ENCODE data around the gene HOXA1.

HOXA1 gene

DNA sequence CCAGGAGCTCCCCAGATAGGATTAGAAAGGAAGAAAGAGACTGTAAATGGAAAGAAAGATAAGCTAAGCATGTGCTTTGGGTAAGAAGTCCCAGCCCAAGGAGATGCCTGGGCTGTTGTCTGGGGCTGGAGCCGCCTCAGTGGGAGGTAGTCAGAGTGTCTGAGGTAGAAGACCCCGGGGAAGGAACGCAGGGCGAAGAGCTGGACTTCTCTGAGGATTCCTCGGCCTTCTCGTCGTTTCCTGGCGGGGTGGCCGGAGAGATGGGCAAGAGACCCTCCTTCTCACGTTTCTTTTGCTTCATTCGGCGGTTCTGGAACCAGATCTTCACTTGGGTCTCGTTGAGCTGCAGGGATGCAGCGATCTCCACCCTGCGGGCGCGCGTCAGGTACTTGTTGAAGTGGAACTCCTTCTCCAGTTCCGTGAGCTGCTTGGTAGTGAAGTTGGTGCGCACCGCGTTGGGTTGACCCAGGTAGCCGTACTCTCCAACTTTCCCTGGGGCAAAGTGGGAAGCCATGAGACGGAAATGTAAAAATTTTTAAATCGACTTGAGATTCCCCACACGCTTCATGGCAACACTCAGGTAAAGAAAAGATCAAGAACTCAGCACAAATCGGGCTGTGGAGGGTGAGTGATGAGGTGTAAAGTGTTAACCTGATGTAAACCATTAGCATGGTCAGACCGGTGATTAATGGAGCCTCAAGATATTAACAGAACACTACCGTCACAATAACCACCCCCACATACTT is 1.3 kb downstream of the HOXA1 start:
- H3K9me3 Mint-ChIP-seq: no peaks in the 10 kb centered on the region
- H3K27me3 Mint-ChIP-seq: peaks cover 72% of the 10 kb centered on the region
- H3K4me1 Mint-ChIP-seq: peaks cover 32% of the 10 kb centered on the region
- ATAC-seq (replicated peaks; ENCODE audit: extremely low read depth, poor library complexity, severe bottlenecking) (no peak), DNase-seq (ENCODE audit: low spot score in 2 of 2) (no peak)
- peak overlapping the region; percentile 85 for H3K4me3 Mint-ChIP-seq
- peaks cover 11% of the 10 kb centered on the region for H3K36me3 Mint-ChIP-seq (ENCODE audit: insufficient read depth)
- H3K27ac Mint-ChIP-seq (ENCODE audit: low read depth): peak overlapping the region; percentile 24

DNA sequence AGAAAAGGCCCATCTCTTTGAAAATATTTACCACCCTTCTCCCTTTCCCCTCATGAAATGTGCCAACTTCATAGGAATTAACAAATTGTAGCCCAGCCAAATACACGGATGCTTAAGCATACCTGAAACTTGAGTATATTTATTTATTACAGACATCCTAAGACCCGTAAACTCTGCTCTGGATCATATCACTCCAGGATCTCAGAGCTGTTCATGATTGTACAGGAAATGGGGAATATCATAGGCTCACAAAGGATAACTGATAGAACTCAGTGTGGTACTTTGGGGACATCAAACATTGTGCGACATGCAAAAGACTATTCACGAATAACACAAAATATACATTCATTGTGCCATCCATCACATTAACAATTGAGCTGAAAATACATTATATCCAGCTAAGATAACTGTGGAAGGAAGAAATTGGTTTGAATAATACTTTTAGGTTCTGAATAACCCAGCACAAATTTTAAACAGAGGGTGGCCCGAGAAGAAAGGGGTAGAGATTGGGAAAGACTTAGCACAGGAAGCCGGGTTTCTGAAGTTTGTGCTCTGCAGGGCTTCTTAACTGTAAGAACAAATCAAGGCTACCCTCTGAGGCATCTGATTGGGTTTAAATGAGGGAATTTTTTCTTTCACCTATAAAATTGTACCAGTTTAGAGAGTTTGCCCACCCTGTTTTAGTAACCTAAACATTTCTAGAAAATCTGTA is 2.5 kb downstream of the HOXA1 start:
- Mint-ChIP-seq H3K9me3 (no peaks in the 10 kb centered on the region), H3K4me3 (no peak overlapping the region), H3K4me1 (peaks cover 32% of the 10 kb centered on the region), H3K27ac (ENCODE audit: low read depth) (no peak overlapping the region), H3K36me3 (ENCODE audit: insufficient read depth) (peaks cover 9% of the 10 kb centered on the region), H3K27me3 (peaks cover 73% of the 10 kb centered on the region)
- no peak for DNase-seq (ENCODE audit: low spot score in 2 of 2)
- no peak for ATAC-seq (replicated peaks; ENCODE audit: extremely low read depth, poor library complexity, severe bottlenecking)

DNA sequence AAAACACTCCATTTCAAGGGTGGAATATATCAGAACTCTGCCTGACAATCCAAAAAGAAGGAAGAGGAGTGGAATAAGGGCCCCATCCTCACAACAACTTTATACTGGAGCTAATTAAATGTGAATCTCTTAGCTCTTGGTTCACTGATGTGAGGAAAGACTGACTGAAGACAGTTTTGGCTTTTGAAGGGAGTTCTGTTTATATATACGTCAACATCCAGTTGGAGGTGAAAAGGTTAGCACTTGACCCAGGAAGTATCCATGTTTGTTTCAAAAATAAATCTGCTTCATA is 3.0 kb downstream of the HOXA1 start:
- H3K36me3 Mint-ChIP-seq (ENCODE audit: insufficient read depth): peaks cover 9% of the 10 kb centered on the region
- H3K27me3 Mint-ChIP-seq: peaks cover 78% of the 10 kb centered on the region
- no peak overlapping the region for H3K4me3 Mint-ChIP-seq
- no peaks in the 10 kb centered on the region for H3K9me3 Mint-ChIP-seq
- ATAC-seq (replicated peaks; ENCODE audit: extremely low read depth, poor library complexity, severe bottlenecking) (no peak), DNase-seq (ENCODE audit: low spot score in 2 of 2) (no peak)
- peaks cover 29% of the 10 kb centered on the region for H3K4me1 Mint-ChIP-seq
- H3K27ac Mint-ChIP-seq (ENCODE audit: low read depth): no peak overlapping the region

DNA sequence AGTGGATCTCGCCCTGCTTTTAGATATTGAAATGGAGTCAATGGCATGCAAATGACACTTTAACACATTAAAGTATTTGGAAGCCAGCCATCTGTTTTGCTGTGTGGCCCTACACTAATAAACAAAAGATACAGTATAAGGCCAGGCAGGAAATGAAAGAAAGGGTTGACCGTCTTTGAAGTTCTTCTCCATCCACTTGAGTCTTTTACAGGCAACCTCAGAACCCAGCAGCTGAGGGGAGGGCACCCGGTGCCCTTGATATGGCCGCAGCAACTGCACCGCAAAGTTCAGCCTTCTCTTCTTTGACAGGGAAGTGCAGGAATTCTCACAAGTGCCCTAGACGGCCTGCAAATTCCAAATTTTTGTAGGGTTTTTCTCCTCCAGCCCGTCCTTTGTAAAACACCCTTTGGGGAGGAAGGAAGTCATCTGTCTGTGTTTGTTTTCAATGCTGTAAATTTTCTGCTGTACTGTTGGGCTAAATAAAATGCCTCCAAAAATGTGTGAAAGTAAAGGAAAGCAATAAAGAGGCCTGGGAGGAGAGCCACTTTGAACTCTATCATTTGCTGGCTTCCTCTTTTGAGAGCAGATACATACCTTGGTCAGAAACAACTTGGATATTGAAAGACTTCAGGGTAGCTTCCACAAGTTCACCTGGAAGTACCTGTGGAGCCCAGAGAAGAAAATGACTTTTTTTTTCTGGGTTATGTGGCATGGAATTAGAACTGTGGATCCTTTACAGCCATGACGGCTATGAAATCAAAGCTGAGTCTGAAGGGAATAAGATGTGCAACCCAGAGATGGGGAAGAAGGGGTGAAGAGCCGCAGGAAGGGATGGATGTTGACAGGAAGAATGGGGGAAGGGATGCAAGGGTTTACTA is 3.6 kb downstream of the HOXA1 start:
- DNase-seq (ENCODE audit: low spot score in 2 of 2): no peak
- Mint-ChIP-seq H3K27me3 (peaks cover 84% of the 10 kb centered on the region), H3K9me3 (no peaks in the 10 kb centered on the region), H3K4me3 (no peak overlapping the region), H3K27ac (ENCODE audit: low read depth) (no peak overlapping the region), H3K4me1 (peaks cover 27% of the 10 kb centered on the region), H3K36me3 (ENCODE audit: insufficient read depth) (peaks cover 9% of the 10 kb centered on the region)
- ATAC-seq (replicated peaks; ENCODE audit: extremely low read depth, poor library complexity, severe bottlenecking): no peak

DNA sequence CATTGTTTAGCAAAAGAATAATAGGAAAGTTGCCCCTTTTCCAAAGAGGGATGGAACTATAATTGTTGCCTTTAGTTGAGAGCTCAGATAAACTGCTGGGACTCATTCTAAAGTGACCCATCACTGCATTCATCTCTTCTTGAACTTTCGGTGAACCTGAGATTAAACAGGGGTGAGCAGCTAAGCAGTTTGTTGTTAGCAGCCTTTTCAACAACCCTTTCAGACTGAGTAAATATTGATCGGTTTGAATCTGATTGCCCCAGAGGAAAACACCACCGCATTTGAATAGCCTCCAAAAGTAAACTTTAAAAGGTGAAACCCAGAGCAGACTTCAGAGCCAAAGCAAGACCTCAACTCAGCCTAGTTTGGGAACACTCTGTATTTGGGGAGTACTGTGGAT is 4.7 kb downstream of the HOXA1 start:
- peaks cover 23% of the 10 kb centered on the region for H3K4me1 Mint-ChIP-seq
- no peak for ATAC-seq (replicated peaks; ENCODE audit: extremely low read depth, poor library complexity, severe bottlenecking)
- H3K36me3 Mint-ChIP-seq (ENCODE audit: insufficient read depth): peaks cover 9% of the 10 kb centered on the region
- H3K9me3 Mint-ChIP-seq: no peaks in the 10 kb centered on the region
- peaks cover 92% of the 10 kb centered on the region for H3K27me3 Mint-ChIP-seq
- no peak overlapping the region for H3K4me3 Mint-ChIP-seq
- H3K27ac Mint-ChIP-seq (ENCODE audit: low read depth): no peak overlapping the region
- DNase-seq (ENCODE audit: low spot score in 2 of 2): no peak

DNA sequence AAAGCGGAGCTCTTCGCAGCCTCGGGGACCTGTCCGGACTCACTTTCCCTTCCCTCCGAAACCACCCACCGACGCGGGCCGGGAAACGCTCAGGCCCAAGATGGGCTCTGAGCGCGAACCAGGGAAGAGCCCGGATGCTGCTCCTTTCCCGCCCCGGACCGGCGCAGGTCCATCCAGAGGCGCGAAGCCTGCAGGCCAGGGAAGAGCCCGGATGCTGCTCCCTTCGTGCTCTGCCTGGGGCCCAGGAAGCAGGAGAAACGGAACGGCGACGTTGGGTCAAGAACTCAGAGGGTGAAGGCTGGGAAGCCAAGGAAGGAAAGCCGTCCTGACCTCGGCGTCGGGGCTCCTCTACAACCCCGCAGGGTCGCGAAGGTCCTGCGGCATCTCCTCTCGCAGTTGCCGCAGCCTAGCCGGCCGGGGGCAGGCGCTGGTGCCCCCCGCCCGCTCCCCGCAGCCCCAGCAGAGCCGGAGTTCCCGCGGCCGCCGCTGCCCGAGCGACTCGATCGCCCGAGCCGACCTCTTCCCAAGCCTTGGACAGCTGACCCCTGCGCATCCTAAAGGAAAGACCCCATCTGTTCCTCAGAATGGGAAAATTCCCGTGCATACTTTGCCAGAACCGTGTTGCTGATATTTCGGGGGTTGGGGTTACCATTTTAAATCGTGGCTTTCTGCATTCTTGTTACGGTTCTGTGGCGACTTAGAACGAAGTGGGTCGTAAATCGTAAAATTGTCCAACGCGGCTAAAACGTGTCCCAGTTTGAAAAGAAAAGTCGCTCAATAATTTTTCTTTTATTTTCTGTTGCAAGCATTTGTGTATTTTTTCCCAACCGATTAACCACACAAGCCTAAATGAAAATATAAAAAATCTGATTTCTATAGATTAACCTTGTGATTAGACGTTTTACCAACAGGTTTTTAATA is 7.5 kb downstream of the HOXA1 start:
- H3K36me3 Mint-ChIP-seq (ENCODE audit: insufficient read depth): no peaks in the 10 kb centered on the region
- H3K4me3 Mint-ChIP-seq: no peak overlapping the region
- H3K27ac Mint-ChIP-seq (ENCODE audit: low read depth): no peak overlapping the region
- H3K27me3 Mint-ChIP-seq: peaks cover 74% of the 10 kb centered on the region
- DNase-seq (ENCODE audit: low spot score in 2 of 2) (no peak), ATAC-seq (replicated peaks; ENCODE audit: extremely low read depth, poor library complexity, severe bottlenecking) (no peak)
- no peaks in the 10 kb centered on the region for H3K9me3 Mint-ChIP-seq
- peaks cover 4% of the 10 kb centered on the region for H3K4me1 Mint-ChIP-seq

DNA sequence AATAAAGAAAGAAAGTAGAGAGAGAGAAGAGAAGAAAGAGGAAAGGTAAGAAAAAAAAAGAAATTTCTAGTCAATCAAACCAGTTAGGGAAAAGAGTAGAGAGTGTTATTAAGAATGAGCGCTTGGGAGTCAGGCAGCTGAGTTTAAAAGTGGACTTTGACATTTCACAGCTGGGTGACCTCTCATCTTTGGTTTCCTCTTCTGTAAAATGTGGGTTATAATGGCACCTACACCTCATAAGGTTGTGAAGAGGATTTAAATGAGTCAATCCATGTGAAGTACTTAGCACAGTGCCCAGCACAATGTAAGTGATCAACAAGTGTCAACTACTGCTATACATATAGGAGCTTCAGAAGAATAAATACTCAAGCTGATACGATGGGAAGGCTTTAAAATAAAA is 12.2 kb downstream of the HOXA1 start:
- Mint-ChIP-seq H3K27me3 (peaks cover 40% of the 10 kb centered on the region), H3K9me3 (no peaks in the 10 kb centered on the region), H3K27ac (ENCODE audit: low read depth) (no peak overlapping the region), H3K4me1 (peaks cover 4% of the 10 kb centered on the region), H3K36me3 (ENCODE audit: insufficient read depth) (no peaks in the 10 kb centered on the region), H3K4me3 (no peak overlapping the region)
- DNase-seq (ENCODE audit: low spot score in 2 of 2) (no peak), ATAC-seq (replicated peaks; ENCODE audit: extremely low read depth, poor library complexity, severe bottlenecking) (no peak)

DNA sequence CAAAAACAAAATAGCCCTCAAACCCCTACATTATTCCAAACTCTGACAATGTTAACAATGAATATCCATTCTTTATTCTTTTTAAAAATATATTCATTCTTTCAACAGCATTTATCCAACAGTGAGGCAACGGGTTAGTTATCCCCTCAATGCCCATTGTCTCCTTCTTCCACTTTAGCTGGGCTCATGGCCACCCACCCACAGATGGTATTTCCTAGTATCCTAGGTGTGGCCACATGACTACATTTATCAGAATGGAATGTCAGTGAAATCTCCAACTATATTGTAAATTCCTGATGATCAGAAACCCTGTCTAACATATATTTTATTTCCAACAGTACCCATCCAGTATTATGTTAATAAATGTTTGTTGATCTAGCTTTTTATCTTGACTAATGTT is 13.6 kb downstream of the HOXA1 start:
- no peaks in the 10 kb centered on the region for H3K4me1 Mint-ChIP-seq
- H3K9me3 Mint-ChIP-seq: no peaks in the 10 kb centered on the region
- no peak overlapping the region for H3K4me3 Mint-ChIP-seq
- H3K27me3 Mint-ChIP-seq: peaks cover 27% of the 10 kb centered on the region
- no peak for DNase-seq (ENCODE audit: low spot score in 2 of 2)
- no peaks in the 10 kb centered on the region for H3K36me3 Mint-ChIP-seq (ENCODE audit: insufficient read depth)
- no peak for ATAC-seq (replicated peaks; ENCODE audit: extremely low read depth, poor library complexity, severe bottlenecking)
- H3K27ac Mint-ChIP-seq (ENCODE audit: low read depth): no peak overlapping the region

DNA sequence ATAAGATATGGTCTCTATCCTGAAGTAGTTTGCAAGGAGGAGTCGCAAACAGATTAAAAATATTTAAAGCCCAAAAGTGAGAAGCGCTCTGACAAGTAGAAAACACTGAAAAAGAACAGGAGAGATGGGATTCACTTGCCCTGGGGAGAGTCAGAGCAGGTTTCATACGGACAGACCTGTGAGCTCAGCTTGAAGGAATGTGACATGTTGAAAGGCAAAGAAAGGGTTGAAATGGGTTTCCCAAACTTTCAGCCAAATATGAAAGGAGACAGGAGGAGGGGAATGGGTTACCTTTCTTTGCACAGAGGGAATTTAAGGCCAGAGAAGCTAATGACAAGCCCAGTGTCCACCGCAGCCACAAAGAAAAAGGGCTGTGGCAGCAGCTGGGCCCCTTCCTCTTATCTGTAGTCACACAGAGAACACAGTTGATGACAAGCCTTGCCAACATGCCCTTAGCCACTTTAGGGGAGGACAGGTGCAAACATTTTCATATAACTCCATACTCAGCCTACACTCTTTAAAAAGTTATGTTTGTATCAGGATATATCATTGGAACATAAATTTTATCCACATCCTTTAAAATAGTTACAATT is 14.9 kb downstream of the HOXA1 start:
- Mint-ChIP-seq H3K36me3 (ENCODE audit: insufficient read depth) (peaks cover 1% of the 10 kb centered on the region), H3K9me3 (no peaks in the 10 kb centered on the region), H3K27ac (ENCODE audit: low read depth) (no peak overlapping the region)

DNA sequence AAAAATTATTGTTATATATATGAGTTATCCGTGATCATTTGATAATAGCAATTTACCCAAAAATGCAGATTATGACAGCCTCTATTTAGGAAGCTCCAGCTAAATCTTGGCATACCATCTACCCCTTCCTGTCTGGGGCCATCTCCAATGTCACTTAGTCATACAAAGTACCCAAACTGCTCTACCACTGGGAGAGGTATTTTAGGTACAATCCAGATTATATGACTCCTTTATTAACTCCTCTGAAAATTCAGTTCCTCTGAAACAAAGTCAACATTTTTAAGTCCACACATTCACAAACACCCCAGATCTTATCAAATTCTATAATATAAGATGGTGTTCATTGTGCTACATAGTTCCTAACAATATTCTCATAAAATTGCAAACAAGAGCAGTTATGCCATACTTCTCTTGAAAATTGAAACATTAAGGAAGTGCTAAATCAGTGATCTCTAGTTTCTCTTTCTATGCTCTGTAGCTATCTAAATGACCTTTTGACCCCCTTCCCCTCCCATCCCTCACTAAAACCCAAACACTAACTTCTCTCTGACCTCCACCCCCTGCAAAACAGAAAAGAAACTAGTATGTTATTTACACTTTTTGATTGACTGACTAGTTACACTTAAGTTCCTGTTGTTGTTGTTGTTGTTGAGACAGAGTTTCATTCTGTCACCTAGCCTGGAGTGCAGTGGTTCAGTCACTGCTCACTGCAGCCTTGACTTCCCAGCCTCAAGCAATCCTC is 16.4 kb downstream of the HOXA1 start:
- no peak overlapping the region for H3K27ac Mint-ChIP-seq (ENCODE audit: low read depth)
- no peak for ATAC-seq (replicated peaks; ENCODE audit: extremely low read depth, poor library complexity, severe bottlenecking)
- no peak overlapping the region for H3K4me3 Mint-ChIP-seq
- no peaks in the 10 kb centered on the region for H3K4me1 Mint-ChIP-seq
- peaks cover 1% of the 10 kb centered on the region for H3K36me3 Mint-ChIP-seq (ENCODE audit: insufficient read depth)
- DNase-seq (ENCODE audit: low spot score in 2 of 2): no peak
- no peaks in the 10 kb centered on the region for H3K9me3 Mint-ChIP-seq
- H3K27me3 Mint-ChIP-seq: peaks cover 33% of the 10 kb centered on the region

More for the DNA sequence above, 14.9 kb downstream of the HOXA1 start:
- H3K4me1 Mint-ChIP-seq: no peaks in the 10 kb centered on the region
- H3K27me3 Mint-ChIP-seq: peaks cover 24% of the 10 kb centered on the region
- DNase-seq (ENCODE audit: low spot score in 2 of 2) (no peak), ATAC-seq (replicated peaks; ENCODE audit: extremely low read depth, poor library complexity, severe bottlenecking) (no peak)
- H3K4me3 Mint-ChIP-seq: no peak overlapping the region

DNA sequence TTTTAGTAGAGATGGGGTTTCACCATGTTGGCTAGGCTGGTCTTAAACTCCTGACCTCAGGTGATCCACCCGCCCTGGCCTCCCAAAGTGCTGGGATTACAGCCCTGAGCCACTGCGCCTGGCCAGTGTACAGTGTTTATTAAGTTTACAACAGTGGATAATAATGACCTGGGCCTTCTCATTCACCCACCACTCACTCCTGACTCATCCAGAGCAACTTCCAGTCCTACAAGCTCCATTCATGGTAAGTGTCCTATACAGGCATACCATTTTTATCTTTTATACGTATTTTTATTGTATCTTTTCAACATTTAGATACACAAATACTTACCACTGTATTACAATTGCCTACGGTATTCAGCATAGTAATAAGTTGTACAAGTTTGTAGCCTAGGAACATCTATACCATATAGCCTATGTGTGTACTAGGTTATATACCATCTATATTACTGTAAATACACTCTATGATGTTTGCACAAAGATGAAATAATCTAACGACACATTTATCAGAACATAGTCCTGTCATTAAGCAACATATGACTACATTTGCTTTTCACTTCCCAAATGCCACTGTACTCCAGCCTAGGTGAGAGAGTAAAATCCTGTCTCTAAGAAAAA is 17.1 kb downstream of the HOXA1 start:
- no peaks in the 10 kb centered on the region for H3K9me3 Mint-ChIP-seq
- H3K4me1 Mint-ChIP-seq: no peaks in the 10 kb centered on the region
- no peak for ATAC-seq (replicated peaks; ENCODE audit: extremely low read depth, poor library complexity, severe bottlenecking)
- H3K36me3 Mint-ChIP-seq (ENCODE audit: insufficient read depth): peaks cover 1% of the 10 kb centered on the region
- H3K27me3 Mint-ChIP-seq: peaks cover 40% of the 10 kb centered on the region
- no peak overlapping the region for H3K4me3 Mint-ChIP-seq
- no peak for DNase-seq (ENCODE audit: low spot score in 2 of 2)
- H3K27ac Mint-ChIP-seq (ENCODE audit: low read depth): no peak overlapping the region

All from central memory CD8-positive, alpha-beta T cell (primary cell).